ENCODE data around the gene ACP5.
"Not testable (repeated sequence)": the region's sequence is repeated elsewhere in the genome, so short reads cannot be mapped to it uniquely, and the experiment has no call there.

Gene ACP5

GRCh38 chr19:11574689-11575088 lies 2.8 kb downstream of the ACP5 start:
- Histone ChIP-seq H4K20me1 (ENCODE audit: insufficient read depth) (no peaks in the 10 kb centered on the region), H3K27me3 (ENCODE audit: insufficient read depth, low read depth) (no peaks in the 10 kb centered on the region), H3K27ac (no peak overlapping the region), H3K79me2 (ENCODE audit: insufficient read depth, low read depth) (no peaks in the 10 kb centered on the region), H3K9ac (no peak overlapping the region), H3K4me1 (ENCODE audit: low read depth, poor library complexity, severe bottlenecking) (no peaks in the 10 kb centered on the region), H3K4me2 (no peak overlapping the region), H3K36me3 (ENCODE audit: insufficient read depth) (no peaks in the 10 kb centered on the region), H3K4me3 (IDR thresholded peaks at IDR 0.05; ENCODE audit: insufficient read depth, low read depth, low read length) (no peak overlapping the region), H2AFZ (ENCODE audit: low read depth) (no peak overlapping the region)
- no peak for TF ChIP-seq CTCF (conservative IDR thresholded peaks at IDR 0.05; ENCODE audit: low read depth, low read length)

GRCh38 chr19:11573763-11574162 lies 3.7 kb downstream of the ACP5 start:
- not testable (repeated sequence) for H2AFZ ChIP-seq (ENCODE audit: low read depth); H3K4me3 ChIP-seq (IDR thresholded peaks at IDR 0.05; ENCODE audit: insufficient read depth, low read depth, low read length); H3K4me1 ChIP-seq (ENCODE audit: low read depth, poor library complexity, severe bottlenecking)

GRCh38 chr19:11573354-11573753 lies 4.1 kb downstream of the ACP5 start:
- H2AFZ ChIP-seq (ENCODE audit: low read depth); H3K4me3 ChIP-seq (IDR thresholded peaks at IDR 0.05; ENCODE audit: insufficient read depth, low read depth, low read length); H3K4me1 ChIP-seq (ENCODE audit: low read depth, poor library complexity, severe bottlenecking); H3K36me3 ChIP-seq (ENCODE audit: insufficient read depth); H3K27me3 ChIP-seq (ENCODE audit: insufficient read depth, low read depth); H4K20me1 ChIP-seq (ENCODE audit: insufficient read depth); H3K9ac ChIP-seq; H3K27ac ChIP-seq; H3K79me2 ChIP-seq (ENCODE audit: insufficient read depth, low read depth); H3K4me2 ChIP-seq: not testable (repeated sequence)

More at GRCh38 chr19:11573763-11574162, 3.7 kb downstream of the ACP5 start:
- H3K27ac ChIP-seq; H3K36me3 ChIP-seq (ENCODE audit: insufficient read depth); H4K20me1 ChIP-seq (ENCODE audit: insufficient read depth); H3K9ac ChIP-seq; H3K27me3 ChIP-seq (ENCODE audit: insufficient read depth, low read depth); H3K79me2 ChIP-seq (ENCODE audit: insufficient read depth, low read depth); H3K4me2 ChIP-seq: not testable (repeated sequence)

- Histone ChIP-seq H3K9ac (no peak overlapping the region), H3K27me3 (ENCODE audit: insufficient read depth, low read depth) (no peaks in the 10 kb centered on the region), H3K4me1 (ENCODE audit: low read depth, poor library complexity, severe bottlenecking) (no peaks in the 10 kb centered on the region), H3K4me2 (no peak overlapping the region), H3K36me3 (ENCODE audit: insufficient read depth) (no peaks in the 10 kb centered on the region), H3K27ac (no peak overlapping the region), H3K4me3 (IDR thresholded peaks at IDR 0.05; ENCODE audit: insufficient read depth, low read depth, low read length) (no peak overlapping the region), H2AFZ (ENCODE audit: low read depth) (no peak overlapping the region), H3K79me2 (ENCODE audit: insufficient read depth, low read depth) (no peaks in the 10 kb centered on the region), H4K20me1 (ENCODE audit: insufficient read depth) (no peaks in the 10 kb centered on the region)
- TF ChIP-seq CTCF (conservative IDR thresholded peaks at IDR 0.05; ENCODE audit: low read depth, low read length), result no peak
Observed at GRCh38 chr19:11570039-11570462, 7.4 kb downstream of the ACP5 start.

GRCh38 chr19:11566164-11566563 lies 11.3 kb downstream of the ACP5 start:
- Histone ChIP-seq H2AFZ (ENCODE audit: low read depth) (no peak overlapping the region), H3K27me3 (ENCODE audit: insufficient read depth, low read depth) (no peaks in the 10 kb centered on the region), H3K4me2 (no peak overlapping the region), H3K9ac (no peak overlapping the region), H3K4me3 (IDR thresholded peaks at IDR 0.05; ENCODE audit: insufficient read depth, low read depth, low read length) (no peak overlapping the region), H3K36me3 (ENCODE audit: insufficient read depth) (no peaks in the 10 kb centered on the region), H3K27ac (no peak overlapping the region), H4K20me1 (ENCODE audit: insufficient read depth) (no peaks in the 10 kb centered on the region), H3K79me2 (ENCODE audit: insufficient read depth, low read depth) (no peaks in the 10 kb centered on the region), H3K4me1 (ENCODE audit: low read depth, poor library complexity, severe bottlenecking) (no peaks in the 10 kb centered on the region)
- no peak for TF ChIP-seq CTCF (conservative IDR thresholded peaks at IDR 0.05; ENCODE audit: low read depth, low read length)

GRCh38 chr19:11565649-11565980 lies 11.8 kb downstream of the ACP5 start:
- not testable (repeated sequence) for H3K4me3 ChIP-seq (IDR thresholded peaks at IDR 0.05; ENCODE audit: insufficient read depth, low read depth, low read length); H2AFZ ChIP-seq (ENCODE audit: low read depth); H3K36me3 ChIP-seq (ENCODE audit: insufficient read depth); H3K79me2 ChIP-seq (ENCODE audit: insufficient read depth, low read depth); H3K4me1 ChIP-seq (ENCODE audit: low read depth, poor library complexity, severe bottlenecking); H3K27ac ChIP-seq; H4K20me1 ChIP-seq (ENCODE audit: insufficient read depth); H3K27me3 ChIP-seq (ENCODE audit: insufficient read depth, low read depth); H3K9ac ChIP-seq; H3K4me2 ChIP-seq

- not testable (repeated sequence) for H3K4me2 ChIP-seq; H3K9ac ChIP-seq; H3K4me3 ChIP-seq (IDR thresholded peaks at IDR 0.05; ENCODE audit: insufficient read depth, low read depth, low read length)
Observed at GRCh38 chr19:11564082-11564807, 13.2 kb downstream of the ACP5 start.

More at GRCh38 chr19:11564082-11564807, 13.2 kb downstream of the ACP5 start:
- H2AFZ ChIP-seq (ENCODE audit: low read depth); H3K27me3 ChIP-seq (ENCODE audit: insufficient read depth, low read depth); H3K79me2 ChIP-seq (ENCODE audit: insufficient read depth, low read depth); H3K4me1 ChIP-seq (ENCODE audit: low read depth, poor library complexity, severe bottlenecking); H4K20me1 ChIP-seq (ENCODE audit: insufficient read depth); H3K27ac ChIP-seq; H3K36me3 ChIP-seq (ENCODE audit: insufficient read depth): not testable (repeated sequence)

Data from KMS-11 (cell line).